GM12878 (cell line): ENCODE measurements around the gene RGS16. TPM values are rescaled to one million over a fixed set of nuclear protein-coding genes. Genes with fewer than 3 reads are reported as not detected.

Experiments
- MXI1 ChIP-seq: fragments of 150-350 bp; IDR thresholded peaks from 2 replicates; pipeline ENCODE4 v1.6.1; 2011; ENCODE audit warnings: low read depth, mild to moderate bottlenecking, inconsistent platforms, low read length, improper control_type of control experiment
- MYB ChIP-seq: fragments of 150-350 bp; IDR thresholded peaks from 2 replicates; pipeline ENCODE4 v1.6.1; 2014; ENCODE audit warnings: mild to moderate bottlenecking, low read depth, low read length, borderline replicate concordance
- WRNIP1 ChIP-seq: IDR thresholded peaks from 2 replicates; pipeline ENCODE4 v1.6.1; 2011; ENCODE audit warnings: low read depth, low read length, improper control_type of control experiment, borderline replicate concordance
- polyA plus RNA-seq, 11 experiments: library from polyadenylated mRNA; depleted of rRNA in 4 of 11; unstranded in 6 of 11; stranded (reverse) in 5 of 11; fragments of >200 nt; fragmentation: Nextera tagmentation in 4 of 11; fragmentation: Illumina TruSeq in 1 of 11; extraction: Ambion mirVana in 4 of 11; extraction: Trizol in 1 of 11; gene quantifications; 1 replicate in 1 of 11; 2 replicates in 10 of 11; pipeline versions ENCODE4 v1.2.1 to v1.2.3, GENCODE V29; 2011 to 2016; ENCODE audit warnings: inconsistent platforms in 2 of 11, missing spikeins in 2 of 11, low read depth in 1 of 11
- total RNA-seq, 4 experiments: library from RNA; depleted of rRNA in 3 of 4; stranded (reverse); fragments of >200 nt in 3 of 4; fragmentation: Illumina TruSeq in 1 of 4; extraction: Trizol in 1 of 4; gene quantifications; 2 replicates each; pipeline versions ENCODE4 v1.2.1 to v1.2.3, GENCODE V29; 2013 to 2021
- TF ChIP-seq, protein P1 (sequence below): fragments of 150-350 bp; IDR thresholded peaks from 2 replicates; pipeline ENCODE4 v1.6.1; 2014; ENCODE audit warnings: mild to moderate bottlenecking, low read depth, low read length
- TF ChIP-seq, protein P2 (sequence below): fragments of 450-650 bp; IDR thresholded peaks from 2 replicates; pipeline ENCODE4 v1.6.1; 2017; ENCODE audit warnings: mild to moderate bottlenecking, moderate library complexity
- TF ChIP-seq, protein P3 (sequence below): IDR thresholded peaks from 2 replicates; pipeline ENCODE4 v1.6.1; 2011; ENCODE audit warnings: borderline replicate concordance, low read depth, mild to moderate bottlenecking, moderate library complexity, mixed read lengths, low read length; ENCODE audit not compliant: insufficient read depth; ENCODE audit errors: extremely low read length
- TF ChIP-seq, protein P4 (sequence below): fragments of 450-650 bp; formaldehyde crosslinking; IDR thresholded peaks from 2 replicates; pipeline ENCODE4 v1.4.0; 2022; ENCODE audit warnings: mild to moderate bottlenecking, moderate library complexity
- TF ChIP-seq, protein P5 (sequence below): IDR thresholded peaks from 2 replicates; pipeline ENCODE4 v1.6.1; 2012; ENCODE audit warnings: mild to moderate bottlenecking, low read depth, low read length

Gene RGS16
- total and polyA plus RNA-seq, 10 of the 15 experiments (the other 5 are each of a cell fraction or from before 2014, with no cell fraction given): 16.4 to 58.2 (median 44.6) TPM

DNA sequence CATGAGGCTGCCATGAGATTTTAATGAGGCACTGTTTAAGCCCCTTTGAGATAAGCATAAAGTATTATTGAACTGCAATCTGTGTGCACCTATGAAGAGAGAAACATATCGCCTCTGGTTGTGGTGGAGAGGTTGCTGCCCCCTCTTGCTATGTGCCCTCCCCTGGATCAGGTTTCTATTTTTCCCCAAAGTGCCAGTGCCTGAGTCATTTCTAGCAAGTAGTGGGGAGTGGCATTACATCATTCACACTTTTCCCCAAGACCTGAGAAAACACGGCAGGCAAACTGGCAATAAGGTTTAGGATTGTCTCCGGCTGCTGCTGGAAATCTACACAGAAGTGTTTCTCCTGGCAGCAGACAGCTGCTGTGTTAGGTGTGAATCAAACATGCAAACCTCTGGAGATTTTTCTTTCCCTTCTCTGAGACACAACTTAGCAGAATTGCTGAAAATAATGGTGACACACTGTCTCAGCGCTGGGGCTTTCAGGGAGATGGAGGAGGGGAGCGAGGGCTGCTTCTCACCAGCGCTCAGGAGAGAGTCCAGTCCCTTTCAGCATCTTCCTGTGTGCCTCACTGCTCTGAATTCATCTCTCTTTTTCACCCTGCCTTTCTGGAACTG lies 13.7 kb upstream of the RGS16 start (continued):
- TF ChIP-seq, protein P1, sequence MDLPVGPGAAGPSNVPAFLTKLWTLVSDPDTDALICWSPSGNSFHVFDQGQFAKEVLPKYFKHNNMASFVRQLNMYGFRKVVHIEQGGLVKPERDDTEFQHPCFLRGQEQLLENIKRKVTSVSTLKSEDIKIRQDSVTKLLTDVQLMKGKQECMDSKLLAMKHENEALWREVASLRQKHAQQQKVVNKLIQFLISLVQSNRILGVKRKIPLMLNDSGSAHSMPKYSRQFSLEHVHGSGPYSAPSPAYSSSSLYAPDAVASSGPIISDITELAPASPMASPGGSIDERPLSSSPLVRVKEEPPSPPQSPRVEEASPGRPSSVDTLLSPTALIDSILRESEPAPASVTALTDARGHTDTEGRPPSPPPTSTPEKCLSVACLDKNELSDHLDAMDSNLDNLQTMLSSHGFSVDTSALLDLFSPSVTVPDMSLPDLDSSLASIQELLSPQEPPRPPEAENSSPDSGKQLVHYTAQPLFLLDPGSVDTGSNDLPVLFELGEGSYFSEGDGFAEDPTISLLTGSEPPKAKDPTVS: no peak
- TF ChIP-seq, protein P2, sequence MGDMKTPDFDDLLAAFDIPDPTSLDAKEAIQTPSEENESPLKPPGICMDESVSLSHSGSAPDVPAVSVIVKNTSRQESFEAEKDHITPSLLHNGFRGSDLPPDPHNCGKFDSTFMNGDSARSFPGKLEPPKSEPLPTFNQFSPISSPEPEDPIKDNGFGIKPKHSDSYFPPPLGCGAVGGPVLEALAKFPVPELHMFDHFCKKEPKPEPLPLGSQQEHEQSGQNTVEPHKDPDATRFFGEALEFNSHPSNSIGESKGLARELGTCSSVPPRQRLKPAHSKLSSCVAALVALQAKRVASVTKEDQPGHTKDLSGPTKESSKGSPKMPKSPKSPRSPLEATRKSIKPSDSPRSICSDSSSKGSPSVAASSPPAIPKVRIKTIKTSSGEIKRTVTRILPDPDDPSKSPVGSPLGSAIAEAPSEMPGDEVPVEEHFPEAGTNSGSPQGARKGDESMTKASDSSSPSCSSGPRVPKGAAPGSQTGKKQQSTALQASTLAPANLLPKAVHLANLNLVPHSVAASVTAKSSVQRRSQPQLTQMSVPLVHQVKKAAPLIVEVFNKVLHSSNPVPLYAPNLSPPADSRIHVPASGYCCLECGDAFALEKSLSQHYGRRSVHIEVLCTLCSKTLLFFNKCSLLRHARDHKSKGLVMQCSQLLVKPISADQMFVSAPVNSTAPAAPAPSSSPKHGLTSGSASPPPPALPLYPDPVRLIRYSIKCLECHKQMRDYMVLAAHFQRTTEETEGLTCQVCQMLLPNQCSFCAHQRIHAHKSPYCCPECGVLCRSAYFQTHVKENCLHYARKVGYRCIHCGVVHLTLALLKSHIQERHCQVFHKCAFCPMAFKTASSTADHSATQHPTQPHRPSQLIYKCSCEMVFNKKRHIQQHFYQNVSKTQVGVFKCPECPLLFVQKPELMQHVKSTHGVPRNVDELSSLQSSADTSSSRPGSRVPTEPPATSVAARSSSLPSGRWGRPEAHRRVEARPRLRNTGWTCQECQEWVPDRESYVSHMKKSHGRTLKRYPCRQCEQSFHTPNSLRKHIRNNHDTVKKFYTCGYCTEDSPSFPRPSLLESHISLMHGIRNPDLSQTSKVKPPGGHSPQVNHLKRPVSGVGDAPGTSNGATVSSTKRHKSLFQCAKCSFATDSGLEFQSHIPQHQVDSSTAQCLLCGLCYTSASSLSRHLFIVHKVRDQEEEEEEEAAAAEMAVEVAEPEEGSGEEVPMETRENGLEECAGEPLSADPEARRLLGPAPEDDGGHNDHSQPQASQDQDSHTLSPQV: no peak
- no peak for TF ChIP-seq MXI1
- TF ChIP-seq WRNIP1: no peak
- TF ChIP-seq, protein P3, sequence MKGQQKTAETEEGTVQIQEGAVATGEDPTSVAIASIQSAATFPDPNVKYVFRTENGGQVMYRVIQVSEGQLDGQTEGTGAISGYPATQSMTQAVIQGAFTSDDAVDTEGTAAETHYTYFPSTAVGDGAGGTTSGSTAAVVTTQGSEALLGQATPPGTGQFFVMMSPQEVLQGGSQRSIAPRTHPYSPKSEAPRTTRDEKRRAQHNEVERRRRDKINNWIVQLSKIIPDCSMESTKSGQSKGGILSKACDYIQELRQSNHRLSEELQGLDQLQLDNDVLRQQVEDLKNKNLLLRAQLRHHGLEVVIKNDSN: no peak
- TF ChIP-seq, protein P4, sequence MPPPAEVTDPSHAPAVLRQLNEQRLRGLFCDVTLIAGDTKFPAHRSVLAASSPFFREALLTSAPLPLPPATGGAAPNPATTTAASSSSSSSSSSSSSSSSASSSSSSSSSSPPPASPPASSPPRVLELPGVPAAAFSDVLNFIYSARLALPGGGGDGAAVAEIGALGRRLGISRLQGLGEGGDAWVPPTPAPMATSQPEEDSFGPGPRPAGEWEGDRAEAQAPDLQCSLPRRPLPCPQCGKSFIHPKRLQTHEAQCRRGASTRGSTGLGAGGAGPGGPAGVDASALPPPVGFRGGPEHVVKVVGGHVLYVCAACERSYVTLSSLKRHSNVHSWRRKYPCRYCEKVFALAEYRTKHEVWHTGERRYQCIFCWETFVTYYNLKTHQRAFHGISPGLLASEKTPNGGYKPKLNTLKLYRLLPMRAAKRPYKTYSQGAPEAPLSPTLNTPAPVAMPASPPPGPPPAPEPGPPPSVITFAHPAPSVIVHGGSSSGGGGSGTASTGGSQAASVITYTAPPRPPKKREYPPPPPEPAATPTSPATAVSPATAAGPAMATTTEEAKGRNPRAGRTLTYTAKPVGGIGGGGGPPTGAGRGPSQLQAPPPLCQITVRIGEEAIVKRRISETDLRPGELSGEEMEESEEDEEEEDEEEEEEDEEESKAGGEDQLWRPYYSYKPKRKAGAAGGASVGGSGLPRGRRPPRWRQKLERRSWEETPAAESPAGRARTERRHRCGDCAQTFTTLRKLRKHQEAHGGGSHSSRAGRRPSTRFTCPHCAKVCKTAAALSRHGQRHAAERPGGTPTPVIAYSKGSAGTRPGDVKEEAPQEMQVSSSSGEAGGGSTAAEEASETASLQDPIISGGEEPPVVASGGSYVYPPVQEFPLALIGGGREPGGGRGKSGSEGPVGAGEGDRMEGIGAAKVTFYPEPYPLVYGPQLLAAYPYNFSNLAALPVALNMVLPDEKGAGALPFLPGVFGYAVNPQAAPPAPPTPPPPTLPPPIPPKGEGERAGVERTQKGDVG (CRISPR knock-in tag): no peak
- no peak for TF ChIP-seq MYB
- TF ChIP-seq, protein P5, sequence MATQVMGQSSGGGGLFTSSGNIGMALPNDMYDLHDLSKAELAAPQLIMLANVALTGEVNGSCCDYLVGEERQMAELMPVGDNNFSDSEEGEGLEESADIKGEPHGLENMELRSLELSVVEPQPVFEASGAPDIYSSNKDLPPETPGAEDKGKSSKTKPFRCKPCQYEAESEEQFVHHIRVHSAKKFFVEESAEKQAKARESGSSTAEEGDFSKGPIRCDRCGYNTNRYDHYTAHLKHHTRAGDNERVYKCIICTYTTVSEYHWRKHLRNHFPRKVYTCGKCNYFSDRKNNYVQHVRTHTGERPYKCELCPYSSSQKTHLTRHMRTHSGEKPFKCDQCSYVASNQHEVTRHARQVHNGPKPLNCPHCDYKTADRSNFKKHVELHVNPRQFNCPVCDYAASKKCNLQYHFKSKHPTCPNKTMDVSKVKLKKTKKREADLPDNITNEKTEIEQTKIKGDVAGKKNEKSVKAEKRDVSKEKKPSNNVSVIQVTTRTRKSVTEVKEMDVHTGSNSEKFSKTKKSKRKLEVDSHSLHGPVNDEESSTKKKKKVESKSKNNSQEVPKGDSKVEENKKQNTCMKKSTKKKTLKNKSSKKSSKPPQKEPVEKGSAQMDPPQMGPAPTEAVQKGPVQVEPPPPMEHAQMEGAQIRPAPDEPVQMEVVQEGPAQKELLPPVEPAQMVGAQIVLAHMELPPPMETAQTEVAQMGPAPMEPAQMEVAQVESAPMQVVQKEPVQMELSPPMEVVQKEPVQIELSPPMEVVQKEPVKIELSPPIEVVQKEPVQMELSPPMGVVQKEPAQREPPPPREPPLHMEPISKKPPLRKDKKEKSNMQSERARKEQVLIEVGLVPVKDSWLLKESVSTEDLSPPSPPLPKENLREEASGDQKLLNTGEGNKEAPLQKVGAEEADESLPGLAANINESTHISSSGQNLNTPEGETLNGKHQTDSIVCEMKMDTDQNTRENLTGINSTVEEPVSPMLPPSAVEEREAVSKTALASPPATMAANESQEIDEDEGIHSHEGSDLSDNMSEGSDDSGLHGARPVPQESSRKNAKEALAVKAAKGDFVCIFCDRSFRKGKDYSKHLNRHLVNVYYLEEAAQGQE: no peak
